RCC 7860 (cell line): Measurements from ENCODE around the gene PRSS56.

Experiments used
- DNase-seq: peaks from one replicate; pipeline ENCODE4 v3.0.0-alpha.2; 2015; ENCODE audit warnings: low spot score
- FAIRE-seq: peaks from 2 replicates; lab custom pipeline; 2012; peaks lifted over from hg19 to GRCh38; lab: Jason Lieb, UNC

Gene PRSS56

GRCh38 chr2:232540441-232541041 is 20.4 kb downstream of the PRSS56 start:
- FAIRE-seq, result no peak
- DNase-seq, result no peak

GRCh38 chr2:232541195-232541960 is 21.2 kb downstream of the PRSS56 start:
- DNase-seq, result no peak
- no peak for FAIRE-seq

- DNase-seq (no peak), FAIRE-seq (no peak)
Measured at GRCh38 chr2:232541961-232542714, 21.9 kb downstream of the PRSS56 start.

GRCh38 chr2:232542715-232543467 is 22.7 kb downstream of the PRSS56 start:
- FAIRE-seq (no peak), DNase-seq (no peak)

GRCh38 chr2:232543491-232543890 is 23.3 kb downstream of the PRSS56 start:
- no peak for FAIRE-seq
- DNase-seq, result no peak

- no peak for FAIRE-seq
- no peak for DNase-seq
Measured at GRCh38 chr2:232543928-232544631, 23.9 kb downstream of the PRSS56 start.

GRCh38 chr2:232544674-232545073 is 24.5 kb downstream of the PRSS56 start:
- FAIRE-seq (no peak), DNase-seq (no peak)

- FAIRE-seq (no peak), DNase-seq (no peak)
Measured at GRCh38 chr2:232545511-232546375, 25.6 kb downstream of the PRSS56 start.

GRCh38 chr2:232547991-232548390 is 27.8 kb downstream of the PRSS56 start:
- no peak for FAIRE-seq
- DNase-seq, result no peak

- DNase-seq, result no peak
Measured at GRCh38 chr2:232549655-232550353, 29.6 kb downstream of the PRSS56 start.

GRCh38 chr2:232550354-232551249 is 30.4 kb downstream of the PRSS56 start, which contains the start of the genes EIF4E2 and TIGD1:
Gene EIF4E2 (plus strand): TSS chr2:232550689. CDS start chr2:232550725, 36 bp downstream.
Gene TIGD1 (minus strand): TSS chr2:232550557. CDS start chr2:232549882, 675 bp downstream.
- DNase-seq, result peak; percentile 83
- no peak for FAIRE-seq

More at GRCh38 chr2:232549655-232550353, 29.6 kb downstream of the PRSS56 start:
- FAIRE-seq, result no peak

- no peak for FAIRE-seq
- DNase-seq, result no peak
Measured at GRCh38 chr2:232551250-232551638, 31.1 kb downstream of the PRSS56 start.

GRCh38 chr2:232551776-232552175 is 31.6 kb downstream of the PRSS56 start:
- DNase-seq (no peak), FAIRE-seq (no peak)

- FAIRE-seq, result no peak
- DNase-seq, result no peak
Measured at GRCh38 chr2:232556426-232556825, 36.2 kb downstream of the PRSS56 start.

- FAIRE-seq, result no peak
- no peak for DNase-seq
Measured at GRCh38 chr2:232562515-232563151, 42.4 kb downstream of the PRSS56 start.

- FAIRE-seq (no peak), DNase-seq (no peak)
Measured at GRCh38 chr2:232563580-232563979, 43.4 kb downstream of the PRSS56 start.

GRCh38 chr2:232567721-232568120 is 47.5 kb downstream of the PRSS56 start:
- FAIRE-seq (no peak), DNase-seq (no peak)
